ENCODE data around the gene ADGRV1. TPM values are rescaled to one million over a fixed set of nuclear protein-coding genes. Genes with fewer than 3 reads are reported as not detected.

Gene ADGRV1
- polyA plus RNA-seq, 3 donors: 0.18 to 0.33 TPM; not detected in 1

GRCh38 chr5:90549223-90549622 lies 9.4 kb upstream of the ADGRV1 start:
- H3K4me3 Mint-ChIP-seq: no peak overlapping the region

GRCh38 chr5:90549729-90550275 lies 8.8 kb upstream of the ADGRV1 start:
- no peak for TF ChIP-seq CTCF (IDR thresholded peaks at IDR 0.05)
- no peak overlapping the region for H3K4me3 ChIP-seq (replicated peaks in 1 of 3; ENCODE audit: low read depth in 2 of 3, low read length in 3 of 3)
- H3K4me1 ChIP-seq (ENCODE audit: control insufficient read depth in 1 of 2, insufficient read depth in 2 of 2, low read length in 2 of 2): peaks cover 5 to 7% of the 10 kb centered on the region in 2 donors
- H2AFZ ChIP-seq (ENCODE audit: insufficient read depth, low read depth, low read length, poor library complexity, severe bottlenecking): no peak overlapping the region
- Mint-ChIP-seq H3K27me3 (ENCODE audit: low read depth in 3 of 3) (peaks cover 15 to 21% (median 20%) of the 10 kb centered on the region in 3 donors), H3K4me3 (peak overlapping the region in 1 of 2 donors; percentile 8), H3K27ac (peak overlapping the region in 1 of 7 donors; percentile 30), H3K9me3 (peaks cover 0 to 4% (median 3%) of the 10 kb centered on the region in 7 donors), H3K4me1 (peaks cover 19% of the 10 kb centered on the region), H3K36me3 (no peaks in the 10 kb centered on the region)
- 60% methylated on average over 1 of the region's 2 CpGs for WGBS (ENCODE audit: insufficient coverage)
- peaks cover 28 to 29% of the 10 kb centered on the region in 2 donors for H3K27me3 ChIP-seq (ENCODE audit: control insufficient read depth in 2 of 2, insufficient read depth in 2 of 2, low read length in 2 of 2)
- H3K4me2 ChIP-seq (replicated peaks; ENCODE audit: extremely low read depth, low read length, poor library complexity, severe bottlenecking): no peak overlapping the region
- no peaks in the 10 kb centered on the region for H3K36me3 ChIP-seq (replicated peaks in 1 of 2; ENCODE audit: control insufficient read depth in 1 of 2, insufficient read depth in 2 of 2, low read length in 2 of 2)
- no peak overlapping the region for H3K9ac ChIP-seq (ENCODE audit: insufficient read depth, low read length, poor library complexity, severe bottlenecking)
- no peaks in the 10 kb centered on the region for H3K79me2 ChIP-seq (ENCODE audit: insufficient read depth, low read length)
- DNase-seq: no peak
- H3K9me3 ChIP-seq (replicated peaks in 1 of 2; ENCODE audit: control insufficient read depth in 1 of 2, insufficient read depth in 1 of 2, low read length in 2 of 2): peaks cover 0 to 3% of the 10 kb centered on the region in 2 donors
- H3K27ac ChIP-seq (ENCODE audit: low read depth in 1 of 2, low read length in 2 of 2): no peak overlapping the region
- no peaks in the 10 kb centered on the region for H4K20me1 ChIP-seq (ENCODE audit: insufficient read depth, low read length)
- intact Hi-C loops (cut with micrococcal nuclease): no loop called here

More at GRCh38 chr5:90549223-90549622, 9.4 kb upstream of the ADGRV1 start:
- intact Hi-C loops (cut with micrococcal nuclease): no loop called here
- DNase-seq: no peak
- no peak for TF ChIP-seq CTCF (IDR thresholded peaks at IDR 0.05)
- Histone ChIP-seq H3K4me3 (replicated peaks in 1 of 3; ENCODE audit: low read depth in 2 of 3, low read length in 3 of 3) (no peak overlapping the region), H3K79me2 (ENCODE audit: insufficient read depth, low read length) (no peaks in the 10 kb centered on the region), H2AFZ (ENCODE audit: insufficient read depth, low read depth, low read length, poor library complexity, severe bottlenecking) (no peak overlapping the region), H3K36me3 (replicated peaks in 1 of 2; ENCODE audit: control insufficient read depth in 1 of 2, insufficient read depth in 2 of 2, low read length in 2 of 2) (no peaks in the 10 kb centered on the region), H3K4me1 (ENCODE audit: control insufficient read depth in 1 of 2, insufficient read depth in 2 of 2, low read length in 2 of 2) (peaks cover 5 to 7% of the 10 kb centered on the region in 2 donors), H3K27me3 (ENCODE audit: control insufficient read depth in 2 of 2, insufficient read depth in 2 of 2, low read length in 2 of 2) (peaks cover 22 to 24% of the 10 kb centered on the region in 2 donors), H3K9me3 (replicated peaks in 1 of 2; ENCODE audit: control insufficient read depth in 1 of 2, insufficient read depth in 1 of 2, low read length in 2 of 2) (peaks cover 0 to 3% of the 10 kb centered on the region in 2 donors), H3K4me2 (replicated peaks; ENCODE audit: extremely low read depth, low read length, poor library complexity, severe bottlenecking) (no peak overlapping the region), H3K27ac (ENCODE audit: low read depth in 1 of 2, low read length in 2 of 2) (no peak overlapping the region), H3K9ac (ENCODE audit: insufficient read depth, low read length, poor library complexity, severe bottlenecking) (no peak overlapping the region), H4K20me1 (ENCODE audit: insufficient read depth, low read length) (no peaks in the 10 kb centered on the region)
- Mint-ChIP-seq H3K27me3 (ENCODE audit: low read depth in 3 of 3) (peaks cover 14 to 18% (median 16%) of the 10 kb centered on the region in 3 donors), H3K27ac (no peak overlapping the region), H3K4me1 (peaks cover 19% of the 10 kb centered on the region), H3K9me3 (peaks cover 0 to 4% (median 3%) of the 10 kb centered on the region in 7 donors), H3K36me3 (no peaks in the 10 kb centered on the region)

Measured in CD14-positive monocyte (primary cell).